H1 (cell line): ENCODE results near the gene ENTPD6. TPM values are rescaled to one million over a fixed set of nuclear protein-coding genes. Genes with fewer than 3 reads are reported as not detected.

Experiments used
- CTCF ChIA-PET: fragments of 300-600 bp; sonication (Branson Sonifier 250); formaldehyde crosslinking; loops from one replicate; lab custom pipeline; 2021; ENCODE audit not compliant: partially characterized antibody; lab: Charles Lee
- POLR2A ChIA-PET: fragments of 300-600 bp; sonication (Branson Sonifier 250); formaldehyde crosslinking; loops from one replicate; lab custom pipeline; 2021; ENCODE audit warnings: inconsistent platforms; ENCODE audit not compliant: partially characterized antibody; lab: Charles Lee
- DNase-seq, 2 experiments: peaks; one replicate each; pipeline versions ENCODE4 v3.0.0 to v3.0.0-alpha.2; 2010 to 2022; ENCODE audit warnings: low spot score in 2 of 2, low read depth in 1 of 2, mixed read lengths in 1 of 2
- FAIRE-seq: peaks from 2 replicates; lab custom pipeline; 2011; peaks lifted over from hg19 to GRCh38; lab: Jason Lieb, UNC
- H2AFZ ChIP-seq: 2 replicates; pipeline ENCODE4 v1.8.1; 2012; ENCODE audit warnings: low read length, inconsistent platforms
- H2AK5ac ChIP-seq: 2 replicates; pipeline ENCODE4 v1.6.1; 2013; ENCODE audit warnings: low read depth, low read length
- H2BK120ac ChIP-seq: replicated peaks from 2 replicates; pipeline ENCODE3; 2013; ENCODE audit warnings: low read depth, low read length, inconsistent platforms
- H2BK12ac ChIP-seq: 2 replicates; pipeline ENCODE4 v1.6.1; 2013; ENCODE audit warnings: low read depth, low read length
- H2BK15ac ChIP-seq: 2 replicates; pipeline ENCODE4 v1.6.1; 2013; ENCODE audit warnings: low read length
- H2BK20ac ChIP-seq: 2 replicates; pipeline ENCODE4 v1.6.1; 2013; ENCODE audit warnings: low read length
- H2BK5ac ChIP-seq: 2 replicates; pipeline ENCODE4 v1.6.1; 2013; ENCODE audit warnings: low read depth, low read length
- H3K14ac ChIP-seq: 2 replicates; pipeline ENCODE4 v1.6.1; 2013; ENCODE audit warnings: inconsistent platforms; ENCODE audit not compliant: insufficient read length
- H3K18ac ChIP-seq: 2 replicates; pipeline ENCODE4 v1.6.1; 2013; ENCODE audit warnings: low read length; ENCODE audit errors: extremely low read depth
- H3K23ac ChIP-seq: 2 replicates; pipeline ENCODE4 v1.6.1; 2013; ENCODE audit warnings: inconsistent platforms; ENCODE audit not compliant: insufficient read length
- H3K23me2 ChIP-seq: 2 replicates; pipeline ENCODE4 v1.6.1; 2013; ENCODE audit warnings: low read depth, low read length
- H3K27ac ChIP-seq: 2 replicates; pipeline ENCODE4 v1.6.1; 2011; ENCODE audit warnings: low read depth, low read length, inconsistent platforms
- H3K27me3 ChIP-seq, 4 experiments: replicated peaks in 1 of 4; 1 replicate in 1 of 4; 2 replicates in 3 of 4; pipeline versions ENCODE4 v1.6.1 to v1.8.1; 2011 to 2013; ENCODE audit warnings: low read length in 3 of 4, mild to moderate bottlenecking in 3 of 4, inconsistent platforms in 2 of 4, mixed read lengths in 2 of 4, moderate library complexity in 1 of 4; ENCODE audit not compliant: control insufficient read depth in 3 of 4, insufficient read depth in 3 of 4; ENCODE audit errors: extremely low read depth in 1 of 4
- H3K36me3 ChIP-seq, 4 experiments: 2 replicates each; pipeline versions ENCODE4 v1.6.1 to v1.8.1; 2011 to 2013; ENCODE audit warnings: mild to moderate bottlenecking in 4 of 4, low read length in 3 of 4, moderate library complexity in 2 of 4, control low read depth in 1 of 4, inconsistent platforms in 1 of 4; ENCODE audit not compliant: insufficient read depth in 4 of 4, control insufficient read depth in 2 of 4
- H3K4ac ChIP-seq: replicated peaks from 2 replicates; pipeline ENCODE3; 2013; ENCODE audit warnings: low read length, low read depth, mixed read lengths, inconsistent platforms; ENCODE audit not compliant: insufficient read length
- H3K4me1 ChIP-seq, 4 experiments: replicated peaks in 1 of 4; 1 replicate in 1 of 4; 2 replicates in 3 of 4; pipeline versions ENCODE4 v1.6.1 to v1.8.1; 2011 to 2013; ENCODE audit warnings: low read length in 3 of 4, inconsistent platforms in 2 of 4, mixed read lengths in 1 of 4; ENCODE audit not compliant: insufficient read depth in 4 of 4, control insufficient read depth in 3 of 4
- H3K4me2 ChIP-seq, 2 experiments: 2 replicates each; pipeline versions ENCODE4 v1.6.1 to v1.8.1; 2011 to 2013; ENCODE audit warnings: low read depth in 2 of 2, low read length in 2 of 2, control low read depth in 1 of 2, inconsistent platforms in 1 of 2, mild to moderate bottlenecking in 1 of 2; ENCODE audit not compliant: insufficient read depth in 1 of 2
- H3K4me3 ChIP-seq, 4 experiments: fragments of 200-600, 300-600 bp in 1 of 4; sonication (generic), shearing (Covaris generic), sonication (Bioruptor Twin) in 1 of 4; 2 replicates each; pipeline versions ENCODE4 v1.5.1 to v1.8.1; 2011 to 2016; ENCODE audit warnings: low read length in 4 of 4, low read depth in 3 of 4, control low read depth in 2 of 4, inconsistent platforms in 2 of 4, mild to moderate bottlenecking in 2 of 4, mixed read lengths in 1 of 4, moderate library complexity in 1 of 4; ENCODE audit not compliant: insufficient read depth in 2 of 4; ENCODE audit errors: extremely low read depth in 1 of 4
- H3K56ac ChIP-seq: replicated peaks from 2 replicates; pipeline ENCODE3; 2013; ENCODE audit warnings: low read depth, mild to moderate bottlenecking, mixed read lengths, low read length, inconsistent platforms; ENCODE audit not compliant: insufficient read length
- H3K79me1 ChIP-seq: 2 replicates; pipeline ENCODE4 v1.6.1; 2013; ENCODE audit warnings: low read depth, low read length, control low read depth
- H3K79me2 ChIP-seq, 2 experiments: 2 replicates each; pipeline versions ENCODE4 v1.6.1 to v1.8.1; 2012 to 2013; ENCODE audit warnings: low read length in 2 of 2, mild to moderate bottlenecking in 2 of 2, inconsistent platforms in 1 of 2; ENCODE audit not compliant: insufficient read depth in 2 of 2, control insufficient read depth in 1 of 2
- H3K9ac ChIP-seq, 4 experiments: replicated peaks in 1 of 4; 1 replicate in 1 of 4; 2 replicates in 3 of 4; pipeline versions ENCODE4 v1.6.1 to v1.8.1; 2011 to 2013; ENCODE audit warnings: low read depth in 3 of 4, low read length in 3 of 4, control low read depth in 2 of 4, mild to moderate bottlenecking in 2 of 4, moderate library complexity in 2 of 4, inconsistent platforms in 1 of 4; ENCODE audit errors: extremely low read depth in 1 of 4
- H3K9me3 ChIP-seq, 2 experiments: 2 replicates each; pipeline versions ENCODE4 v1.6.1 to v1.8.1; 2012 to 2013; ENCODE audit warnings: mild to moderate bottlenecking in 2 of 2, moderate library complexity in 2 of 2, control low read depth in 1 of 2, inconsistent platforms in 1 of 2, low read depth in 1 of 2, low read length in 1 of 2, mixed read lengths in 1 of 2; ENCODE audit not compliant: insufficient read depth in 2 of 2
- H4K20me1 ChIP-seq, 2 experiments: replicated peaks in 1 of 2; 2 replicates each; pipeline versions ENCODE3 to v1.8.1; 2011 to 2013; ENCODE audit warnings: inconsistent platforms in 2 of 2, low read length in 2 of 2, mild to moderate bottlenecking in 1 of 2; ENCODE audit not compliant: insufficient read depth in 2 of 2, control insufficient read depth in 1 of 2
- H4K5ac ChIP-seq: 2 replicates; pipeline ENCODE4 v1.6.1; 2013; ENCODE audit warnings: low read length, low read depth, mixed read lengths, inconsistent platforms; ENCODE audit not compliant: insufficient read length
- H4K8ac ChIP-seq: 2 replicates; pipeline ENCODE4 v1.8.0; 2013; ENCODE audit warnings: mild to moderate bottlenecking, moderate library complexity, low read length, inconsistent platforms; ENCODE audit not compliant: insufficient read depth; ENCODE audit errors: extremely low read depth
- H4K91ac ChIP-seq: replicated peaks from 2 replicates; pipeline ENCODE3; 2013; ENCODE audit warnings: low read length, mixed read lengths, inconsistent platforms; ENCODE audit not compliant: insufficient read length
- ATF3 ChIP-seq: IDR thresholded peaks from 2 replicates; pipeline ENCODE4 v1.6.1; 2011; ENCODE audit warnings: low read depth, mild to moderate bottlenecking, low read length; ENCODE audit not compliant: insufficient read depth
- BCL11A ChIP-seq, 2 experiments: IDR thresholded peaks; one replicate each; pipeline ENCODE4 v1.6.1; 2011; ENCODE audit warnings: low read depth in 2 of 2, low read length in 2 of 2, mild to moderate bottlenecking in 2 of 2
- CEBPB ChIP-seq: IDR thresholded peaks from 2 replicates; pipeline ENCODE4 v1.6.1; 2012; ENCODE audit warnings: low read depth, low read length
- CHD1 ChIP-seq: IDR thresholded peaks from 2 replicates; pipeline ENCODE4 v1.6.1; 2012; ENCODE audit warnings: low read depth, low read length, improper control_type of control experiment
- CREB1 ChIP-seq: IDR thresholded peaks from 2 replicates; pipeline ENCODE4 v1.6.1; 2012; ENCODE audit warnings: inconsistent platforms
- HDAC2 ChIP-seq, 2 experiments: fragments of 300-600 bp in 1 of 2; sonication (generic) in 1 of 2; IDR thresholded peaks; 2 replicates each; pipeline ENCODE4 v1.6.1; 2011 to 2012; ENCODE audit warnings: low read depth in 2 of 2, low read length in 2 of 2, mild to moderate bottlenecking in 2 of 2, moderate library complexity in 2 of 2, borderline replicate concordance in 1 of 2, inconsistent platforms in 1 of 2
- JUN ChIP-seq: IDR thresholded peaks from 2 replicates; pipeline ENCODE4 v1.6.1; 2011; ENCODE audit warnings: low read depth, mild to moderate bottlenecking, improper control_type of control experiment, low read length
- KDM5A ChIP-seq: fragments of 200-600 bp; IDR thresholded peaks from 2 replicates; pipeline ENCODE4 v1.7.1; 2012; ENCODE audit warnings: mild to moderate bottlenecking, low read length, inconsistent platforms, mixed read lengths
- NRF1 ChIP-seq: IDR thresholded peaks from 2 replicates; pipeline ENCODE4 v1.6.1; 2011; ENCODE audit warnings: mild to moderate bottlenecking, low read depth, low read length, improper control_type of control experiment
- PHF8 ChIP-seq: fragments of 200-600 bp; sonication (generic); conservative IDR thresholded peaks from 2 replicates; pipeline ENCODE4 v1.7.1; 2012; ENCODE audit warnings: low read depth, mild to moderate bottlenecking, inconsistent platforms, low read length, moderate library complexity
- TAF1 ChIP-seq: IDR thresholded peaks from 2 replicates; pipeline ENCODE4 v1.6.1; 2011; ENCODE audit warnings: mild to moderate bottlenecking, low read depth, low read length
- TCF12 ChIP-seq: IDR thresholded peaks from 2 replicates; pipeline ENCODE4 v1.6.1; 2011; ENCODE audit warnings: low read depth, mild to moderate bottlenecking, low read length
- WGBS, 2 experiments: shearing (Covaris generic) in 1 of 2; methylation state at CpG; one replicate each; pipeline versions ENCODE4 v1.1.6 to v1.1.7; 2013 to 2015; ENCODE audit warnings: low lambda C conversion rate in 2 of 2, mixed read lengths in 2 of 2, inconsistent platforms in 1 of 2, low coverage in 1 of 2, missing lambda C conversion rate in 1 of 2; ENCODE audit not compliant: insufficient replicate concordance in 2 of 2, insufficient coverage in 1 of 2, insufficient read length in 1 of 2; ENCODE audit errors: extremely low coverage in 1 of 2, missing lambda C conversion rate in 1 of 2; 5-methylcytosine and 5-hydroxymethylcytosine counted together
- polyA plus RNA-seq, 7 experiments: library from polyadenylated mRNA; depleted of rRNA in 3 of 7; stranded (reverse) in 5 of 7; unstranded in 2 of 7; fragments of >200 nt in 5 of 7; fragments of 200-250 nt in 2 of 7; gene quantifications; 1 replicate in 5 of 7; 2 replicates in 1 of 7; 4 replicates in 1 of 7; pipeline versions ENCODE4 v1.2.1 to v1.2.3, GENCODE V29; 2011 to 2013; ENCODE audit warnings: missing spikeins in 2 of 7, mixed read lengths in 2 of 7
- total RNA-seq: library from RNA; stranded (reverse); fragmentation: NEBNext Ultra II Directional; extraction: Animal tissue kit (Norgen Biotek cat#: 25700); gene quantifications from 2 replicates; pipeline ENCODE4 v1.2.1, GENCODE V29; 2021

The ENTPD6 gene
- total and polyA plus RNA-seq, 2 of the 8 experiments (the other 6 are each of a cell fraction or from before 2014, with no cell fraction given), result 47.8 to 57.3 TPM

GRCh38 chr20:25198663-25199383, 3.3 kb downstream of the ENTPD6 start:
- Histone ChIP-seq H4K91ac (no peak overlapping the region), H2AK5ac (no peak overlapping the region), H2BK20ac (no peak overlapping the region), H3K4me3 (no peak overlapping the region), H3K4me1 (peaks cover 4 to 12% (median 10%) of the 10 kb centered on the region in 4 experiments), H3K9ac (no peak overlapping the region), H3K4me2 (peak overlapping the region in 1 of 2 experiments; percentile 17; a peak in 1 of 4 replicates), H3K27me3 (peaks cover 0 to 6% (median under 1%) of the 10 kb centered on the region in 4 experiments; a peak in 3 of 7 replicates), H2BK12ac (no peak overlapping the region), H4K8ac (no peak overlapping the region), H2BK120ac (no peak overlapping the region), H3K56ac (no peak overlapping the region), H3K23me2 (peaks cover 12% of the 10 kb centered on the region; the same call in 1 of the 2 replicates), H3K79me1 (peaks cover 6% of the 10 kb centered on the region), H3K27ac (no peak overlapping the region), H3K4ac (no peak overlapping the region), H3K14ac (no peak overlapping the region), H3K9me3 (no peaks in the 10 kb centered on the region), H2BK15ac (no peak overlapping the region), H2BK5ac (no peak overlapping the region), H4K5ac (no peak overlapping the region), H3K23ac (no peak overlapping the region), H4K20me1 (peaks cover 2 to 12% of the 10 kb centered on the region in 2 experiments), H3K18ac (no peak overlapping the region), H3K79me2 (peaks cover 0 to 2% of the 10 kb centered on the region in 2 experiments; a peak in 1 of 4 replicates), H3K36me3 (no peaks in the 10 kb centered on the region), H2AFZ (no peak overlapping the region)
- CTCF ChIA-PET, result interaction anchor here (0.9 to 2.5 kb wide), 3 partner anchors 22 to 990 kb away, joined by 3 to 10 read pairs (median 4); partner anchors contain the start of gene PYGB
- no peak for FAIRE-seq
- 71% methylated on average over 11 of the region's 11 CpGs; no CpG with 5 or more reads in 1 of the 2 experiments for WGBS, 2 experiments
- no peak for DNase-seq
- POLR2A ChIA-PET, result interaction anchor here (0.8 kb wide), 1 partner anchor 12 kb away, joined by 3 read pairs; no protein-coding TSS in a partner anchor
- TF ChIP-seq CREB1, result no peak
- no peak for TF ChIP-seq JUN
- TF ChIP-seq TCF12, result no peak
- no peak for TF ChIP-seq PHF8
- no peak for TF ChIP-seq ATF3
- no peak for TF ChIP-seq HDAC2 (IDR thresholded peaks at IDR 0.05; ENCODE audit: borderline replicate concordance in 1 of 2, low read depth in 2 of 2, low read length in 2 of 2)
- TF ChIP-seq KDM5A, result no peak
- no peak for TF ChIP-seq CHD1
- TF ChIP-seq BCL11A (IDR thresholded peaks at IDR 0.05; ENCODE audit: low read depth in 2 of 2, low read length in 2 of 2), result no peak
- no peak for TF ChIP-seq TAF1
- no peak for TF ChIP-seq CEBPB
- no peak for TF ChIP-seq NRF1
